ENCODE data around the gene OXNAD1.

OXNAD1 gene

GRCh38 chr3:16264708-16265454 is at the start of gene OXNAD1, which contains the start of gene DPH3:
Gene OXNAD1 (plus strand): TSS chr3:16265212. CDS start chr3:16270953, 5,741 bp downstream.
Gene DPH3 (minus strand): TSS chr3:16264943. CDS start chr3:16264876, 67 bp downstream.
- Histone ChIP-seq H3K4me1 (ENCODE audit: control insufficient read depth in 1 of 2, insufficient read depth in 1 of 2, low read depth in 1 of 2, low read length in 1 of 2) (peaks cover 24 to 29% of the 10 kb centered on the region in 2 experiments), H3K36me3 (peaks cover 21% of the 10 kb centered on the region), H3K27me3 (no peaks in the 10 kb centered on the region), H3K4me3 (ENCODE audit: low read depth in 1 of 2, low read length in 1 of 2) (peak within 1 kb of the TSS; percentile 82 to 87), H3K27ac (peak within 1 kb of the TSS; percentile 90), H3K9me3 (no peaks in the 10 kb centered on the region)
- peak; percentile 64 for TF ChIP-seq CTCF (IDR thresholded peaks at IDR 0.05)

DNA sequence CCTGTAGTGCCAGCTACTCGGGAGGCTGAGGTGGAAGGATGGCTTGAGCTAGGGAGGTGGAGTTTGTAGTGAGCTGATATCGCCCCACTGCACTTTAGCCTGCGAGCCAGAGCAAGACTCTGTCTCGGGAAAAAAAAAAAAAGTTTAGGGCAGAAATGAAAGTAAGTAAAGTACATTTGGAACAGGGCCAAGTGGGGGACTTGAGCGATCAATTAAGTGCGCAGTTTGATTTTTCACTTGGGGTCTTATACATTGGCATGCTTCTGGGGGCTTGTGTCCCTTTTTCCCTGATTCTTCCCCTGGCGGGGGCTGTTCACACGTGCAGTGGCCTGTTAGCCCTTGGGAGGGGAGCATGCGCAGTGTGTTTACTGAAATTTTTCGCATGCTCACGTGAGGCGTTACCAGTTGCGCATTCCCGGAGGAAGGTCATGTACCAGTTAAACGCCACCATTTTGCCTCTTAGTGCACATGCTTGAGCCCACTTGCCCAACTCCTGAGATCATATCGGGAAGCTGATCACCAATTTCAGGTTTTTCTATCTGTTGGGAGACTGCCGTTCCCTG is 48.6 kb upstream of the OXNAD1 start:
- H3K27me3 ChIP-seq, result no peaks in the 10 kb centered on the region
- H3K27ac ChIP-seq, result no peak overlapping the region
- no peaks in the 10 kb centered on the region for H3K4me1 ChIP-seq (ENCODE audit: control insufficient read depth in 1 of 2, insufficient read depth in 1 of 2, low read depth in 1 of 2, low read length in 1 of 2)
- H3K36me3 ChIP-seq, result no peaks in the 10 kb centered on the region
- H3K4me3 ChIP-seq (ENCODE audit: low read depth in 1 of 2, low read length in 1 of 2), result no peak overlapping the region
- H3K9me3 ChIP-seq, result no peaks in the 10 kb centered on the region
- no peak for TF ChIP-seq CTCF (IDR thresholded peaks at IDR 0.05)

DNA sequence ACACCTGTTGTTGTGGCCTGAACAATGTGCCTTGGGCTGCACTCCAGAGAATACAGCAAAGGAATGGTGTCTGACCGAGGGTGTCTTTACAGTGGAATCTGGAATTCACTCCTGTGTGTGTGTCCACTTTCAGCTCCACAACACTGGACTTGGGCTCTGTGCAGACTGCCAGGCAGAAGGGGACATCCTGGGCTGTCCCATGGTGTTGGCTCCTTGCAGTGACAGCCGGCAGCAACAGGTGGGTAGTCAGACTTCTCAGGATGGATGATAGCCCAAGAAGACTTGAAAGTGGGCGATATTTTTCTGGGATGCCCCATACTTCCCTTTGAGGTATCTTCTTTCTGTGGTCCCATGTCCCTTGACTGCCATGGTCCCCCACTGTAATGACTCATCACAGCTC is 45.2 kb upstream of the OXNAD1 start:
- no peaks in the 10 kb centered on the region for H3K4me1 ChIP-seq (ENCODE audit: control insufficient read depth in 1 of 2, insufficient read depth in 1 of 2, low read depth in 1 of 2, low read length in 1 of 2)
- no peak for TF ChIP-seq CTCF (IDR thresholded peaks at IDR 0.05)
- H3K9me3 ChIP-seq, result no peaks in the 10 kb centered on the region

DNA sequence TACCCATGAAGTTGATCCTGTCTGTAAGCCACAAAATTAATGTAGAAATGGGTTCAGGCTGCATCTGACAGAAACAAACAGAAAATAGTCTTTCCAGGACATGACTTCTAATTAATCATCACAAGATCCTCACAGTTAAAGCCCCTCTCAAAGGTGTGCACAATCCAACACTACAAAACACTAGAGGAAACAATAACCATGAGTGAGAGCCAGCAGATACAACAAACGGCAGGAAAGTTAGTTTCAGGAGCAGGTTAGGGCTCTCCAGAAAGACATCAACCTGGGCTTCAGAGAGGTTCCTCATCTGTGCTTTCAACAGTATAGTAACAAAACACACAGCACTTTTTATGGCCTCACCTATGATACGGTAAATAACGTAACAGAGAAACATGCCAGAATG is 43.0 kb upstream of the OXNAD1 start:
- no peaks in the 10 kb centered on the region for H3K9me3 ChIP-seq
- no peaks in the 10 kb centered on the region for H3K27me3 ChIP-seq
- H3K4me1 ChIP-seq (ENCODE audit: control insufficient read depth in 1 of 2, insufficient read depth in 1 of 2, low read depth in 1 of 2, low read length in 1 of 2), result no peaks in the 10 kb centered on the region
- no peak for TF ChIP-seq CTCF (IDR thresholded peaks at IDR 0.05)
- H3K4me3 ChIP-seq (ENCODE audit: low read depth in 1 of 2, low read length in 1 of 2), result no peak overlapping the region
- no peak overlapping the region for H3K27ac ChIP-seq
- H3K36me3 ChIP-seq, result no peaks in the 10 kb centered on the region

More for the DNA sequence above, 45.2 kb upstream of the OXNAD1 start:
- Histone ChIP-seq H3K36me3 (no peaks in the 10 kb centered on the region), H3K27me3 (no peaks in the 10 kb centered on the region), H3K4me3 (ENCODE audit: low read depth in 1 of 2, low read length in 1 of 2) (no peak overlapping the region), H3K27ac (no peak overlapping the region)

DNA sequence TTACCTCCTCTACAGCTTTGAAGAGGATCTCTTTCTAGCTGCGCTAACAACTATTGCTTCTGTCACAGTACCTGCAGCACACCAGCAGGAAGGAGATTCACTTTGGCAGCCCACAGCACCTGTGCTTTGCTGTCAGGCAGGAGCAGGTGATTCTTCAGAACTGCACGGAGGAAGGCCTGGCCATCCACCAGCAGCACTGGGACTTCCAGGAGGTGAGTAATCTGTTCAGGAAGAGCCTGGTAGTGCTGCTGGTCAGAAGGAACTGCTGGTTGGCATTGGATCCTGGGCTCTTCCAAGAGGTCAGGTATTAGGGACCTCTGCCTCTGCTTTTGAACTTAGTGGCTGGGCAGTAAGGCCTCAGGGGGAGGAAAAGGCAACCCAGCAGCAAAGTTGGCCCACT is 42.5 kb upstream of the OXNAD1 start:
- TF ChIP-seq CTCF (IDR thresholded peaks at IDR 0.05), result no peak
- Histone ChIP-seq H3K27me3 (no peaks in the 10 kb centered on the region), H3K36me3 (no peaks in the 10 kb centered on the region), H3K9me3 (no peaks in the 10 kb centered on the region), H3K4me3 (ENCODE audit: low read depth in 1 of 2, low read length in 1 of 2) (no peak overlapping the region), H3K4me1 (ENCODE audit: control insufficient read depth in 1 of 2, insufficient read depth in 1 of 2, low read depth in 1 of 2, low read length in 1 of 2) (no peaks in the 10 kb centered on the region), H3K27ac (no peak overlapping the region)
